ENCODE measurements around the gene MAPKAPK5.
"Not testable (repeated sequence)": the region's sequence is repeated elsewhere in the genome, so short reads cannot be mapped to it uniquely, and the experiment has no call there.

The MAPKAPK5 gene

DNA sequence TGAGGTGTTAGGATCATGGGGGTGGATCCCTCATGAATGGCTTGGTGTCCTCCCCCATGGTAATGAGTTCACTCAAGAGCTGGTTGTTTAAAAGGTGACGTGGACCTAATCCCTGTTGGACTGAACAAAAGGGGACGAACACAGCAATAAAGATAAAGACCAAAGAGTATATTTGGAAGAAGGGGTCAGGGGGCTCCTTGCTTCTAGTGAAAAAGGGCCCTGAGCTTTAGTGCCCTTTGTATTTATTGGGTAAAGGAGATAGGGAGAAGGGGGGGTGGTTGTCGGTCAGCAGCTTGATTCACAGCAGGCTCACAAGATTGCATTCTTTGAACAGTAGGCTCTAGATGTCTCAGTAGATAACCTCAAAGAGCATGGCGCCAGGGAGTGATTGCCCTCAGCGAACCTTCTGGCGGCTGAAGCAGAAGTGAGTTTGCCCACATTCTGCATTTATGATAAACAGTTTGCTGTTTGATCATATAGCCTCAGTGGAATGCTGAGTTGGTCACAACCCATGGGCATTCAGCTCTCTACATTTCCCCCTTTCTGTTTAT, 25.9 kb upstream of the MAPKAPK5 start:
- no peaks in the 10 kb centered on the region for H3K4me1 ChIP-seq (ENCODE audit: control insufficient read depth, insufficient read depth, low read length)
- no peaks in the 10 kb centered on the region for H3K27me3 ChIP-seq (ENCODE audit: control insufficient read depth, insufficient read depth, low read length, poor library complexity, severe bottlenecking)
- no peaks in the 10 kb centered on the region for H3K36me3 ChIP-seq (ENCODE audit: control insufficient read depth, insufficient read depth, low read length)
- H3K27ac ChIP-seq (ENCODE audit: insufficient read depth, low read depth, low read length, poor library complexity, severe bottlenecking), result no peak overlapping the region
- H3K4me3 ChIP-seq (ENCODE audit: insufficient read depth, low read depth, low read length), result no peak overlapping the region
- H3K9me3 ChIP-seq (ENCODE audit: control insufficient read depth, low read length), result no peaks in the 10 kb centered on the region
- WGBS, 2 experiments, result 90 to 91% methylated on average over 6 of the region's 6 CpGs

DNA sequence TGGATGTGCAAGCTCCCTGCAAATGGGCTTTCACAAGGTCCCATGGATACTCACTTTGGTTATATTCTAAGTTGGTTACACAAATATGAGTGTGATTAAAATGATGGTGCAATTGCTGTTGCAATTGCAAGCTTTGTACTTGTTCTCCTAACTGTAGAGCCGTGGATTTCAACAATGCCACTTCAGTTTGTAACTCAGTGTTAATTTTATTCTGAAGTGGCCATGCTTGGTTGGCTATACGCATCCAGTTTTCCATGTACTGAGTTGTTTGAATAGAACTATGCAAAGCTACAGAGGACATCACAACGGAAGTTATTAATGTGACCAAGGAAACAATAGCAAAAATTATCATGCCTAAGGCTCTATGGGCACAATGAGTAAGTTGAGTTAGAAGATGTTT, 25.1 kb upstream of the MAPKAPK5 start:
- H3K36me3 ChIP-seq (ENCODE audit: control insufficient read depth, insufficient read depth, low read length); H3K4me1 ChIP-seq (ENCODE audit: control insufficient read depth, insufficient read depth, low read length); H3K27ac ChIP-seq (ENCODE audit: insufficient read depth, low read depth, low read length, poor library complexity, severe bottlenecking); H3K4me3 ChIP-seq (ENCODE audit: insufficient read depth, low read depth, low read length); H3K27me3 ChIP-seq (ENCODE audit: control insufficient read depth, insufficient read depth, low read length, poor library complexity, severe bottlenecking); H3K9me3 ChIP-seq (ENCODE audit: control insufficient read depth, low read length): not testable (repeated sequence)
- 94 to 96% methylated on average over 3 of the region's 3 CpGs for WGBS, 2 experiments

DNA sequence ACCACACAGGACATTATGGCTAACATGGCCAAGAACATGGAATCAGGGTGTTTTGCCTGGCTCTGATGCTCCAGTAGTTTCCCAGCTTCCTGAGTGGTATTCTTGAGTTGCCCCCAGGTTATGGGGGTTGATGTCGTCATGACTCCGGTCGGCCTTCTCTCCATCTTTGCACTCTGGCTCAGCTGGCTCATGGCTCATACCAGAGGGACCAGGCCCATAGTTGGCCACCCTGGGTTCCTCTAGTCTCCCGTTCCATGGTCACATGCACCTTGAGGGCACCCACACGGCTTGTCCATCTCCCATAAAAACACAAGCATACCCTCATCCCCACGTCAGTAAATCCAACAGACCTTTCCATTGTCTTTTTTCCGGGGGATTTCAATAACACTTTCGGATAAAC, 23.7 kb upstream of the MAPKAPK5 start:
- no peak overlapping the region for H3K27ac ChIP-seq (ENCODE audit: insufficient read depth, low read depth, low read length, poor library complexity, severe bottlenecking)
- H3K9me3 ChIP-seq (ENCODE audit: control insufficient read depth, low read length), result no peaks in the 10 kb centered on the region
- H3K27me3 ChIP-seq (ENCODE audit: control insufficient read depth, insufficient read depth, low read length, poor library complexity, severe bottlenecking), result no peaks in the 10 kb centered on the region
- H3K36me3 ChIP-seq (ENCODE audit: control insufficient read depth, insufficient read depth, low read length), result no peaks in the 10 kb centered on the region
- no peaks in the 10 kb centered on the region for H3K4me1 ChIP-seq (ENCODE audit: control insufficient read depth, insufficient read depth, low read length)
- 91 to 93% methylated on average over 8 of the region's 8 CpGs for WGBS, 2 experiments
- H3K4me3 ChIP-seq (ENCODE audit: insufficient read depth, low read depth, low read length), result no peak overlapping the region

- H3K27me3 ChIP-seq (ENCODE audit: control insufficient read depth, insufficient read depth, low read length, poor library complexity, severe bottlenecking), result no peaks in the 10 kb centered on the region
- no peaks in the 10 kb centered on the region for H3K4me1 ChIP-seq (ENCODE audit: control insufficient read depth, insufficient read depth, low read length)
- no peaks in the 10 kb centered on the region for H3K36me3 ChIP-seq (ENCODE audit: control insufficient read depth, insufficient read depth, low read length)
- 94 to 96% methylated on average over 6 of the region's 6 CpGs for WGBS, 2 experiments
- no peak overlapping the region for H3K4me3 ChIP-seq (ENCODE audit: insufficient read depth, low read depth, low read length)
- H3K9me3 ChIP-seq (ENCODE audit: control insufficient read depth, low read length), result no peaks in the 10 kb centered on the region
- no peak overlapping the region for H3K27ac ChIP-seq (ENCODE audit: insufficient read depth, low read depth, low read length, poor library complexity, severe bottlenecking)
These were observed 22.6 kb upstream of the MAPKAPK5 start for GRCh38 chr12:111819191-111820158.

GRCh38 chr12:111820828-111821227, 21.2 kb upstream of the MAPKAPK5 start:
- H3K36me3 ChIP-seq (ENCODE audit: control insufficient read depth, insufficient read depth, low read length); H3K9me3 ChIP-seq (ENCODE audit: control insufficient read depth, low read length); H3K4me1 ChIP-seq (ENCODE audit: control insufficient read depth, insufficient read depth, low read length); H3K4me3 ChIP-seq (ENCODE audit: insufficient read depth, low read depth, low read length); H3K27me3 ChIP-seq (ENCODE audit: control insufficient read depth, insufficient read depth, low read length, poor library complexity, severe bottlenecking); H3K27ac ChIP-seq (ENCODE audit: insufficient read depth, low read depth, low read length, poor library complexity, severe bottlenecking): not testable (repeated sequence)
- 86 to 89% methylated on average over 8 of the region's 8 CpGs for WGBS, 2 experiments

DNA sequence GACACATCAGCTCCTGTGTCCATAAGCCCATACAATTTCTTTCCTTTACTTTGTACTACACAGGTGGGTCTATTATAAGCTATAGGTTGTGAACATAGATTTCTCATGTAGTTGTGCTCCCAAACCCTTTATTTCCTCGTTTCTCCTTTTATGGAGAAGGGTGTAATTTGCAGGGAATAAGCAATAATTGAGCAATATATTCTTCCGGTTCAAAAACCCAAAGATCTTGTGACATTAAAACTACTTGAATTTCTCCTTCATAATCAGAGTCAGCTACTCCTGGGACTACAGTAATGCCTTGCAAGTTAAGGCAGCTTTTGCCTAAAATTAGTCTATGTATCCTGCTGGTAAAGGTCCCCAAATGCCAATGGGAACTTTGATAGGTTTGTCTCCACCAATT, 19.1 kb upstream of the MAPKAPK5 start:
- H3K4me3 ChIP-seq (ENCODE audit: insufficient read depth, low read depth, low read length), result no peak overlapping the region
- 93 to 100% methylated on average over 1 of the region's 2 CpGs for WGBS, 2 experiments
- H3K27me3 ChIP-seq (ENCODE audit: control insufficient read depth, insufficient read depth, low read length, poor library complexity, severe bottlenecking), result no peaks in the 10 kb centered on the region
- no peaks in the 10 kb centered on the region for H3K36me3 ChIP-seq (ENCODE audit: control insufficient read depth, insufficient read depth, low read length)
- no peaks in the 10 kb centered on the region for H3K4me1 ChIP-seq (ENCODE audit: control insufficient read depth, insufficient read depth, low read length)
- H3K27ac ChIP-seq (ENCODE audit: insufficient read depth, low read depth, low read length, poor library complexity, severe bottlenecking), result no peak overlapping the region
- no peaks in the 10 kb centered on the region for H3K9me3 ChIP-seq (ENCODE audit: control insufficient read depth, low read length)

- H3K27ac ChIP-seq (ENCODE audit: insufficient read depth, low read depth, low read length, poor library complexity, severe bottlenecking), result no peak overlapping the region
- H3K9me3 ChIP-seq (ENCODE audit: control insufficient read depth, low read length), result no peaks in the 10 kb centered on the region
- no peaks in the 10 kb centered on the region for H3K4me1 ChIP-seq (ENCODE audit: control insufficient read depth, insufficient read depth, low read length)
- WGBS, 2 experiments, result 82 to 87% methylated on average over 3 of the region's 3 CpGs
- no peaks in the 10 kb centered on the region for H3K36me3 ChIP-seq (ENCODE audit: control insufficient read depth, insufficient read depth, low read length)
- H3K27me3 ChIP-seq (ENCODE audit: control insufficient read depth, insufficient read depth, low read length, poor library complexity, severe bottlenecking), result no peaks in the 10 kb centered on the region
- H3K4me3 ChIP-seq (ENCODE audit: insufficient read depth, low read depth, low read length), result no peak overlapping the region
These were observed 18.1 kb upstream of the MAPKAPK5 start for GRCh38 chr12:111823891-111824290.

- H3K27me3 ChIP-seq (ENCODE audit: control insufficient read depth, insufficient read depth, low read length, poor library complexity, severe bottlenecking); H3K4me3 ChIP-seq (ENCODE audit: insufficient read depth, low read depth, low read length); H3K9me3 ChIP-seq (ENCODE audit: control insufficient read depth, low read length); H3K27ac ChIP-seq (ENCODE audit: insufficient read depth, low read depth, low read length, poor library complexity, severe bottlenecking); H3K4me1 ChIP-seq (ENCODE audit: control insufficient read depth, insufficient read depth, low read length); H3K36me3 ChIP-seq (ENCODE audit: control insufficient read depth, insufficient read depth, low read length): not testable (repeated sequence)
- WGBS, 2 experiments, result 47 to 55% methylated on average over 4 of the region's 4 CpGs
These were observed 17.7 kb upstream of the MAPKAPK5 start for GRCh38 chr12:111824312-111824711.

GRCh38 chr12:111825509-111825908, 16.5 kb upstream of the MAPKAPK5 start:
- 94 to 95% methylated on average over 5 of the region's 5 CpGs for WGBS, 2 experiments

GRCh38 chr12:111826316-111826715, 15.7 kb upstream of the MAPKAPK5 start:
- Histone ChIP-seq H3K9me3 (ENCODE audit: control insufficient read depth, low read length) (no peaks in the 10 kb centered on the region), H3K36me3 (ENCODE audit: control insufficient read depth, insufficient read depth, low read length) (no peaks in the 10 kb centered on the region), H3K4me1 (ENCODE audit: control insufficient read depth, insufficient read depth, low read length) (no peaks in the 10 kb centered on the region), H3K4me3 (ENCODE audit: insufficient read depth, low read depth, low read length) (no peak overlapping the region), H3K27ac (ENCODE audit: insufficient read depth, low read depth, low read length, poor library complexity, severe bottlenecking) (no peak overlapping the region), H3K27me3 (ENCODE audit: control insufficient read depth, insufficient read depth, low read length, poor library complexity, severe bottlenecking) (no peaks in the 10 kb centered on the region)
- WGBS, 2 experiments, result 90 to 92% methylated on average over 3 of the region's 3 CpGs

More at GRCh38 chr12:111825509-111825908, 16.5 kb upstream of the MAPKAPK5 start:
- H3K9me3 ChIP-seq (ENCODE audit: control insufficient read depth, low read length), result no peaks in the 10 kb centered on the region
- no peak overlapping the region for H3K27ac ChIP-seq (ENCODE audit: insufficient read depth, low read depth, low read length, poor library complexity, severe bottlenecking)
- no peaks in the 10 kb centered on the region for H3K36me3 ChIP-seq (ENCODE audit: control insufficient read depth, insufficient read depth, low read length)
- no peaks in the 10 kb centered on the region for H3K27me3 ChIP-seq (ENCODE audit: control insufficient read depth, insufficient read depth, low read length, poor library complexity, severe bottlenecking)
- no peaks in the 10 kb centered on the region for H3K4me1 ChIP-seq (ENCODE audit: control insufficient read depth, insufficient read depth, low read length)
- H3K4me3 ChIP-seq (ENCODE audit: insufficient read depth, low read depth, low read length), result no peak overlapping the region

All from ectodermal cell (in vitro differentiated cells).